Osteoblast (primary cell): ENCODE results near the gene NUDT6. TPM values are rescaled to one million over a fixed set of nuclear protein-coding genes. Genes with fewer than 3 reads are reported as not detected.

Source experiments
- DNase-seq: peaks from one replicate; pipeline ENCODE4 v3.0.0; 2011; ENCODE audit warnings: low spot score, mixed read lengths; ENCODE audit not compliant: insufficient read length; ENCODE audit errors: missing footprints
- H2AFZ ChIP-seq: 2 replicates; pipeline ENCODE4 v1.6.0; 2011; ENCODE audit warnings: mild to moderate bottlenecking, low read length
- H3K27ac ChIP-seq: 2 replicates; pipeline ENCODE4 v1.5.1; 2011; ENCODE audit warnings: mild to moderate bottlenecking, low read depth, low read length, moderate library complexity
- H3K27me3 ChIP-seq: 2 replicates; pipeline ENCODE4 v1.6.0; 2012; ENCODE audit warnings: mild to moderate bottlenecking, control low read depth, inconsistent platforms, low read length, moderate library complexity; ENCODE audit not compliant: insufficient read depth
- H3K36me3 ChIP-seq: 2 replicates; pipeline ENCODE4 v1.5.1; 2011; ENCODE audit warnings: mild to moderate bottlenecking, low read length, control low read depth, moderate library complexity; ENCODE audit not compliant: insufficient read depth
- H3K4me1 ChIP-seq: 2 replicates; pipeline ENCODE4 v1.5.1; 2011; ENCODE audit warnings: mild to moderate bottlenecking, low read length, control low read depth, moderate library complexity; ENCODE audit not compliant: insufficient read depth
- H3K4me2 ChIP-seq: 2 replicates; pipeline ENCODE4 v1.6.0; 2011; ENCODE audit warnings: mild to moderate bottlenecking, low read length; ENCODE audit not compliant: insufficient read depth
- H3K4me3 ChIP-seq: fragments of 200-600 bp; sonication (generic); 3 replicates; pipeline ENCODE4 v1.5.1; 2012; ENCODE audit warnings: mild to moderate bottlenecking, low read length, inconsistent platforms; ENCODE audit not compliant: insufficient read depth
- H3K79me2 ChIP-seq: 2 replicates; pipeline ENCODE4 v1.6.0; 2012; ENCODE audit warnings: mild to moderate bottlenecking, low read length, control low read depth, inconsistent platforms; ENCODE audit not compliant: insufficient read depth
- H3K9me3 ChIP-seq: 2 replicates; pipeline ENCODE4 v1.5.1; 2011; ENCODE audit warnings: low read depth, low read length, control low read depth
- H4K20me1 ChIP-seq: 2 replicates; pipeline ENCODE4 v1.6.0; 2012; ENCODE audit warnings: mild to moderate bottlenecking, low read length, control low read depth; ENCODE audit not compliant: insufficient read depth
- total RNA-seq: library from RNA; depleted of rRNA; stranded (reverse); fragments of >200 nt; gene quantifications from 2 replicates; pipeline ENCODE4 v1.2.3, GENCODE V29; 2012
- TF ChIP-seq, protein P1 (sequence below): IDR thresholded peaks from 2 replicates; pipeline ENCODE4 v1.5.1; 2011; ENCODE audit warnings: mild to moderate bottlenecking, low read depth, low read length, moderate library complexity; ENCODE audit errors: extremely low read depth

NUDT6 gene
- total RNA-seq, 1 donor: 6.2 TPM

DNA sequence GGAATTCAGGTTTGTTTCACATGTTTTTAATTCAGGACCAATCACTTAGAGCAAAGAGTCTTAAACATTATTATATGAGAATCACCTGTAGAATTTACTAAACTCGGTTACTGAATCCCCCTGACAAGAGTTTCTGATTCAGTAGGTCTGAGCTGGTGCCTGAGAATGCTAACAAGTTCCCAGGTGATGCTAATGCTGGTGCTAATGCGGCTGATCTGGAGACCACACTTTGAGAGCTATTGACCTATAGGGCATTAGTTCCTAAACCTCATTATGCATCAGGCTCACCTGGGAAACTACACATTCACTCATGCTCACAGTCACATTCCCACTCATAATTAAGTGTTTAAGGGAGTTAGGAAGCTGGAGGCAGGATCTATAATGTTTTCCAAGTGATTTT lies 36.1 kb upstream of the NUDT6 start:
- Histone ChIP-seq H4K20me1 (no peaks in the 10 kb centered on the region), H3K79me2 (no peaks in the 10 kb centered on the region), H3K4me3 (no peak overlapping the region), H3K27ac (no peak overlapping the region), H3K36me3 (no peaks in the 10 kb centered on the region), H3K4me2 (no peak overlapping the region), H3K4me1 (no peaks in the 10 kb centered on the region), H3K9me3 (no peaks in the 10 kb centered on the region), H3K27me3 (no peaks in the 10 kb centered on the region), H2AFZ (no peak overlapping the region)
- DNase-seq: no peak
- TF ChIP-seq, protein P1, sequence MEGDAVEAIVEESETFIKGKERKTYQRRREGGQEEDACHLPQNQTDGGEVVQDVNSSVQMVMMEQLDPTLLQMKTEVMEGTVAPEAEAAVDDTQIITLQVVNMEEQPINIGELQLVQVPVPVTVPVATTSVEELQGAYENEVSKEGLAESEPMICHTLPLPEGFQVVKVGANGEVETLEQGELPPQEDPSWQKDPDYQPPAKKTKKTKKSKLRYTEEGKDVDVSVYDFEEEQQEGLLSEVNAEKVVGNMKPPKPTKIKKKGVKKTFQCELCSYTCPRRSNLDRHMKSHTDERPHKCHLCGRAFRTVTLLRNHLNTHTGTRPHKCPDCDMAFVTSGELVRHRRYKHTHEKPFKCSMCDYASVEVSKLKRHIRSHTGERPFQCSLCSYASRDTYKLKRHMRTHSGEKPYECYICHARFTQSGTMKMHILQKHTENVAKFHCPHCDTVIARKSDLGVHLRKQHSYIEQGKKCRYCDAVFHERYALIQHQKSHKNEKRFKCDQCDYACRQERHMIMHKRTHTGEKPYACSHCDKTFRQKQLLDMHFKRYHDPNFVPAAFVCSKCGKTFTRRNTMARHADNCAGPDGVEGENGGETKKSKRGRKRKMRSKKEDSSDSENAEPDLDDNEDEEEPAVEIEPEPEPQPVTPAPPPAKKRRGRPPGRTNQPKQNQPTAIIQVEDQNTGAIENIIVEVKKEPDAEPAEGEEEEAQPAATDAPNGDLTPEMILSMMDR: no peak

GRCh38 chr4:122953924-122954323 lies 31.5 kb upstream of the NUDT6 start:
- H3K4me1 ChIP-seq: no peaks in the 10 kb centered on the region
- no peak overlapping the region for H3K4me2 ChIP-seq
- no peaks in the 10 kb centered on the region for H3K9me3 ChIP-seq
- DNase-seq: no peak
- H3K36me3 ChIP-seq: peaks cover 24% of the 10 kb centered on the region
- H2AFZ ChIP-seq: no peak overlapping the region
- H3K79me2 ChIP-seq: no peaks in the 10 kb centered on the region
- H3K27me3 ChIP-seq: no peaks in the 10 kb centered on the region
- TF ChIP-seq, protein P1: no peak
- no peak overlapping the region for H3K27ac ChIP-seq
- no peak overlapping the region for H3K4me3 ChIP-seq
- H4K20me1 ChIP-seq: no peaks in the 10 kb centered on the region

- TF ChIP-seq, protein P1: no peak
Observed at GRCh38 chr4:122952028-122952427, 29.6 kb upstream of the NUDT6 start.

GRCh38 chr4:122948671-122949070 lies 26.3 kb upstream of the NUDT6 start:
- H2AFZ ChIP-seq: no peak overlapping the region
- H3K79me2 ChIP-seq: no peaks in the 10 kb centered on the region
- DNase-seq: no peak
- H3K27ac ChIP-seq: no peak overlapping the region
- H3K36me3 ChIP-seq: peaks cover 38% of the 10 kb centered on the region
- no peaks in the 10 kb centered on the region for H3K4me1 ChIP-seq
- no peak overlapping the region for H3K4me2 ChIP-seq
- H3K9me3 ChIP-seq: no peaks in the 10 kb centered on the region
- no peak overlapping the region for H3K4me3 ChIP-seq
- H3K27me3 ChIP-seq: no peaks in the 10 kb centered on the region
- H4K20me1 ChIP-seq: no peaks in the 10 kb centered on the region
- TF ChIP-seq, protein P1: no peak

More at GRCh38 chr4:122952028-122952427, 29.6 kb upstream of the NUDT6 start:
- H4K20me1 ChIP-seq: no peaks in the 10 kb centered on the region
- no peak overlapping the region for H3K4me2 ChIP-seq
- H3K79me2 ChIP-seq: no peaks in the 10 kb centered on the region
- no peak for DNase-seq
- no peak overlapping the region for H3K27ac ChIP-seq
- no peaks in the 10 kb centered on the region for H3K4me1 ChIP-seq
- no peak overlapping the region for H2AFZ ChIP-seq
- H3K4me3 ChIP-seq: no peak overlapping the region
- no peaks in the 10 kb centered on the region for H3K9me3 ChIP-seq
- no peaks in the 10 kb centered on the region for H3K27me3 ChIP-seq
- H3K36me3 ChIP-seq: peaks cover 36% of the 10 kb centered on the region
